Stimulated activated CD4-positive, alpha-beta T cell treated with anti-CD3 and anti-CD28 coated beads, TNF-alpha, amount 100 ng/mL, for 48 hours (primary cell): ENCODE data around the gene SLCO2A1.

Experiments
- DNase-seq, 3 donors: peaks; one replicate each; pipeline ENCODE4 v3.0.0-alpha.2; 2020; ENCODE audit warnings: low read depth in 3 of 3

The SLCO2A1 gene

GRCh38 chr3:133949438-133949837, 80.3 kb downstream of the SLCO2A1 start:
- DNase-seq, result no peak

GRCh38 chr3:133948996-133949395, 80.7 kb downstream of the SLCO2A1 start:
- no peak for DNase-seq

- DNase-seq, result no peak
These were observed 81.5 kb downstream of the SLCO2A1 start for GRCh38 chr3:133948131-133948810.

- DNase-seq, result no peak
These were observed 84.2 kb downstream of the SLCO2A1 start for GRCh38 chr3:133945381-133946095.

- DNase-seq, result no peak
These were observed 84.9 kb downstream of the SLCO2A1 start for GRCh38 chr3:133944641-133945380.

GRCh38 chr3:133944181-133944580, 85.5 kb downstream of the SLCO2A1 start:
- no peak for DNase-seq

- DNase-seq, result no peak
These were observed 86.0 kb downstream of the SLCO2A1 start for GRCh38 chr3:133943639-133944141.

GRCh38 chr3:133943031-133943535, 86.6 kb downstream of the SLCO2A1 start:
- no peak for DNase-seq

- DNase-seq, result no peak
These were observed 88.3 kb downstream of the SLCO2A1 start for GRCh38 chr3:133941415-133941821.

GRCh38 chr3:133940536-133940935, 89.2 kb downstream of the SLCO2A1 start:
- DNase-seq, result no peak

- no peak for DNase-seq
These were observed 90.3 kb downstream of the SLCO2A1 start for GRCh38 chr3:133939463-133939835.

- DNase-seq, result no peak
These were observed 90.8 kb downstream of the SLCO2A1 start for GRCh38 chr3:133938770-133939462.

GRCh38 chr3:133937756-133938601, 91.7 kb downstream of the SLCO2A1 start:
- DNase-seq, result no peak

GRCh38 chr3:133937061-133937686, 92.6 kb downstream of the SLCO2A1 start:
- no peak for DNase-seq

GRCh38 chr3:133935843-133936769, 93.6 kb downstream of the SLCO2A1 start:
- DNase-seq, result no peak

- DNase-seq, result no peak
These were observed 94.5 kb downstream of the SLCO2A1 start for GRCh38 chr3:133934996-133935842.

GRCh38 chr3:133934073-133934970, 95.4 kb downstream of the SLCO2A1 start:
- DNase-seq, result no peak
